Naive thymus-derived CD8-positive, alpha-beta T cell (primary cell): ENCODE measurements around the gene PXYLP1. TPM values are rescaled to one million over a fixed set of nuclear protein-coding genes. Genes with fewer than 3 reads are reported as not detected.
"Not testable (repeated sequence)": the region's sequence is repeated elsewhere in the genome, so short reads cannot be mapped to it uniquely, and the experiment has no call there.

ENCODE experiments used
- ATAC-seq, 2 donors: fragments of 150-1000 bp; cut with Tn5 transposase in 1 of 2; sonication (Bioruptor Pico), chemical (Tn5 transposase) in 1 of 2; 1 replicate in 1 of 2; 2 replicates in 1 of 2; pipeline ENCODE4 v1.10.0; 2021; ENCODE audit warnings: mild to moderate bottlenecking in 2 of 2, moderate library complexity in 2 of 2
- POLR2A ChIA-PET: fragments of 350-600 bp; sonication (Branson Sonifier 250); formaldehyde crosslinking; loops from one replicate; lab custom pipeline; 2021; ENCODE audit warnings: antibody characterized with exemption; lab: Charles Lee
- DNase-seq, 10 donors: peaks; one replicate each; pipeline versions ENCODE4 v3.0.0 to v3.0.0-alpha.2; 2020 to 2022
- H3K27ac Mint-ChIP-seq, 10 donors: one replicate each; pipeline ENCODE4 v1.8.0; 2020 to 2022; ENCODE audit warnings: mild to moderate bottlenecking in 10 of 10, mixed read lengths in 10 of 10, moderate library complexity in 4 of 10, inconsistent platforms in 1 of 10
- H3K27me3 Mint-ChIP-seq, 5 donors: one replicate each; pipeline ENCODE4 v1.8.0; 2021 to 2022; ENCODE audit warnings: mixed read lengths in 5 of 5
- H3K36me3 Mint-ChIP-seq, 3 donors: one replicate each; pipeline ENCODE4 v1.8.0; 2020 to 2022; ENCODE audit warnings: mixed read lengths in 3 of 3, mild to moderate bottlenecking in 2 of 3, inconsistent platforms in 1 of 3
- H3K4me1 Mint-ChIP-seq, 4 donors: one replicate each; pipeline ENCODE4 v1.8.0; 2021 to 2022; ENCODE audit warnings: mixed read lengths in 4 of 4
- H3K4me3 Mint-ChIP-seq, 10 donors: one replicate each; pipeline ENCODE4 v1.8.0; 2020 to 2022; ENCODE audit warnings: mild to moderate bottlenecking in 10 of 10, mixed read lengths in 10 of 10, moderate library complexity in 6 of 10, inconsistent platforms in 1 of 10
- H3K9me3 Mint-ChIP-seq, 9 donors: one replicate each; pipeline ENCODE4 v1.8.0; 2020 to 2022; ENCODE audit warnings: mixed read lengths in 9 of 9, mild to moderate bottlenecking in 3 of 9, inconsistent platforms in 1 of 9, moderate library complexity in 1 of 9
- polyA plus RNA-seq, 3 donors: library from polyadenylated mRNA; unstranded; fragments of 300-500 nt; fragmentation: Illumina TruSeq; gene quantifications; one replicate each; pipeline ENCODE4 v1.2.3, GENCODE V29; 2021
- total RNA-seq, 8 experiments: library from RNA in 2 of 8; stranded (reverse) in 2 of 8; gene quantifications; one replicate each; pipeline ENCODE4 v1.2.3 and lab custom pipeline; 2021 to 2026

The PXYLP1 gene
- total and polyA plus RNA-seq, 5 experiments from 2014 or later, result 9.9 to 36.9 (median 18.3) TPM

DNA sequence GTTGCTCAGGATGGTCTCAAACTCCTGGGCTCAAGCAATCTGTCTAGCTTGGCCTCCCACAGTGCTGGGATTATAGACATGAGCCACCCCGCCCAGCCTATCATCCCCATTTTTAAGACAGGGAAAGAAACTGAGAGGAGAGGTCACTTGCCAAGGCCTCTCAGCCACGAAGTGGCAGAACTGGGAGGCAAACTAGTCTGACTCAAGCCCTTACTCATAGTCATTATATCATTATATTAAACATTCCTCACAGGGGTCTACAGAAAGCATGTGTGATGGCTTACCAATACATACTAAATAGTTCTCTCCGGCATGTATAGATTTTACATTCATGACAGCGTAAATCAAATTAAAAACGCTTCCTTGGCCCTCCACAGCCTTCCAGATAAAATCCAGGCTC lies 74.7 kb downstream of the PXYLP1 start:
- Mint-ChIP-seq H3K9me3 (no peaks in the 10 kb centered on the region), H3K4me3 (peak overlapping the region in 5 of 10 donors; percentile 12 to 71 (median 64)), H3K4me1 (peaks cover 21 to 89% (median 59%) of the 10 kb centered on the region in 4 donors), H3K27me3 (no peaks in the 10 kb centered on the region), H3K36me3 (no peaks in the 10 kb centered on the region), H3K27ac (peak overlapping the region; percentile 73 to 97 (median 94))
- POLR2A ChIA-PET, result interaction anchor here (0.6 to 7.2 kb wide), 13 partner anchors 16 to 1257 kb away, joined by 3 to 58 read pairs (median 11); partner anchors contain the start of genes PXYLP1 and RASA2
- DNase-seq, result no peak
- ATAC-seq, result no peak

- no peaks in the 10 kb centered on the region for H3K36me3 Mint-ChIP-seq
Measured at GRCh38 chr3:141306922-141307321, 75.3 kb downstream of the PXYLP1 start.

DNA sequence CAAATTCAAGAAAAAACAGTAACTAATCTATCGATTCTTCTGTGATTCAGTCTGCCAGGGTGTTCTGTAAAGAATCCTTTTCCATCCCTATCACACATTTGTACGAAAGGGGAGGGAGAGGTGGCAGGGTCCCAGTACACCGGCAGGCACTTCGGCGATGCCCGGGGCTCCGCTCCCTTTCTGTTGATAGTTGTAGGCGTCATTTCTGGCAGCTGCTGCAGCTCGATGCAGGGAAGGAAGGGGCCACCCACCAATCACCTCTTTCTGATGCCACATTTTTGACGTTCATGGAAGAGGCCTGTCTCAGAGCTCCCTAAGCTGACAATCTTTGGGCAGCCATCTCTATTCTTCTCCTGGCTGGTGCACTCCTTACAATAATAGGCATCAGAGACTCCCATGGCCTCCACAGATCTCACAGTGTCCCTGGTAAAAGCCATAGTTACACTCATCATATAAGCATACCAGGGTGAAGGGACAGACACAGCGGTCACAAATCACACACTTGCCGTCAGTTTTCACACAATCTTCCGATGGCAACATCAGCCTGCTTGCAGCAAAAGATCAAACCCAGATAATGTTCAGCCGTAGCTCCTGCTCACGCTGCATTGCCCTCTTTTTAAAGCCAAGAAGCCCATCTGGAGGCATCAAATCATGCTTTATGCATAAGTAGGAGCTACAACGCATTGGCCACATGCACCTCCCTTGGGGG lies 75.9 kb downstream of the PXYLP1 start:
- ATAC-seq (peak in 1 of 2 donors; percentile 4), DNase-seq (peak in 2 of 10 donors; percentile 21 to 29)
- Mint-ChIP-seq H3K9me3 (no peaks in the 10 kb centered on the region), H3K36me3 (no peaks in the 10 kb centered on the region), H3K27ac (peak overlapping the region; percentile 73 to 97 (median 94)), H3K4me1 (peaks cover 26 to 88% (median 68%) of the 10 kb centered on the region in 4 donors), H3K4me3 (peak overlapping the region; percentile 58 to 76 (median 66)), H3K27me3 (no peaks in the 10 kb centered on the region)
- POLR2A ChIA-PET, result interaction anchor here (0.7 to 7.2 kb wide), 19 partner anchors 11 to 250 kb away, joined by 3 to 58 read pairs (median 5); partner anchors contain the start of genes PXYLP1 and RASA2

More at GRCh38 chr3:141306922-141307321, 75.3 kb downstream of the PXYLP1 start:
- Mint-ChIP-seq H3K4me1 (peaks cover 24 to 88% (median 63%) of the 10 kb centered on the region in 4 donors), H3K4me3 (peak overlapping the region; percentile 58 to 76 (median 66)), H3K27me3 (no peaks in the 10 kb centered on the region), H3K27ac (peak overlapping the region; percentile 73 to 97 (median 94)), H3K9me3 (no peaks in the 10 kb centered on the region)
- ATAC-seq (peak; percentile 43 to 61), DNase-seq (peak in 7 of 10 donors; percentile 15 to 83 (median 55))
- POLR2A ChIA-PET, result interaction anchor here (0.7 to 7.2 kb wide), 17 partner anchors 11 to 251 kb away, joined by 3 to 58 read pairs (median 5); partner anchors contain the start of genes PXYLP1 and RASA2

GRCh38 chr3:141308588-141309218 lies 77.1 kb downstream of the PXYLP1 start:
- POLR2A ChIA-PET, result interaction anchor here (0.5 to 7.2 kb wide), 10 partner anchors 12 to 388 kb away, joined by 3 to 58 read pairs (median 14); partner anchors contain the start of genes PXYLP1 and RASA2
- ATAC-seq (no peak), DNase-seq (no peak)
- Mint-ChIP-seq H3K27me3 (no peaks in the 10 kb centered on the region), H3K36me3 (no peaks in the 10 kb centered on the region), H3K4me1 (peaks cover 28 to 89% (median 69%) of the 10 kb centered on the region in 4 donors), H3K27ac (peak overlapping the region; percentile 45 to 97 (median 94)), H3K9me3 (no peaks in the 10 kb centered on the region), H3K4me3 (peak overlapping the region in 6 of 10 donors; percentile 11 to 64 (median 52))

DNA sequence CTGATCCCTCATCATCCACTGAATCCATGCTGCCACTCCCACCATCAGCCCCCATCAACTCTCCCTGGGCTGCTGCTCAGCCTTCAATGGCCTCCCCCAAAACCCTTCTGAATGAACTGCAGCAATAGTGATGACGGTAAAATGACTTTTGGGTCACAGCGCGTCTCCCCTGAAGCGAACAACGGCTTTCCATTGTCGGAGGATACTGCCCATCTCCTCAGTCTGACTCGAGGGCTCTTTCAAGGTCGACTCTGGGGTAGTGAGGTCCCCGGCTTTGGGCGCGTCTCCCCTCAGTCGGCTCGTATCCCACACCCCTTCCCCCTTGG lies 79.5 kb downstream of the PXYLP1 start:
- H3K36me3 Mint-ChIP-seq, result no peaks in the 10 kb centered on the region
- DNase-seq, result no peak
- no peaks in the 10 kb centered on the region for H3K9me3 Mint-ChIP-seq
- H3K4me3 Mint-ChIP-seq, result peak overlapping the region; percentile 96 to 99 (median 98)
- no peaks in the 10 kb centered on the region for H3K27me3 Mint-ChIP-seq
- H3K4me1 Mint-ChIP-seq, result peaks cover 25 to 72% (median 62%) of the 10 kb centered on the region in 4 donors
- POLR2A ChIA-PET, result interaction anchor here (0.6 to 3.2 kb wide), 21 partner anchors 9 to 176 kb away, joined by 3 to 25 read pairs (median 6); partner anchors contain the start of gene PXYLP1
- ATAC-seq, result no peak
- H3K27ac Mint-ChIP-seq, result peak overlapping the region; percentile 95 to 99 (median 98)

GRCh38 chr3:141311496-141312353 lies 80.1 kb downstream of the PXYLP1 start:
- no peaks in the 10 kb centered on the region for H3K27me3 Mint-ChIP-seq
- POLR2A ChIA-PET, result interaction anchor here (0.6 to 3.2 kb wide), 23 partner anchors 9 to 735 kb away, joined by 3 to 25 read pairs (median 5); partner anchors contain the start of gene PXYLP1
- H3K4me3 Mint-ChIP-seq, result peak overlapping the region; percentile 96 to 99 (median 98)
- no peaks in the 10 kb centered on the region for H3K9me3 Mint-ChIP-seq
- DNase-seq (peak; percentile 90 to 99 (median 97)), ATAC-seq (peak; percentile 90 to 91)
- peak overlapping the region; percentile 95 to 99 (median 98) for H3K27ac Mint-ChIP-seq
- H3K36me3 Mint-ChIP-seq, result no peaks in the 10 kb centered on the region
- peaks cover 25 to 66% (median 56%) of the 10 kb centered on the region in 4 donors for H3K4me1 Mint-ChIP-seq

DNA sequence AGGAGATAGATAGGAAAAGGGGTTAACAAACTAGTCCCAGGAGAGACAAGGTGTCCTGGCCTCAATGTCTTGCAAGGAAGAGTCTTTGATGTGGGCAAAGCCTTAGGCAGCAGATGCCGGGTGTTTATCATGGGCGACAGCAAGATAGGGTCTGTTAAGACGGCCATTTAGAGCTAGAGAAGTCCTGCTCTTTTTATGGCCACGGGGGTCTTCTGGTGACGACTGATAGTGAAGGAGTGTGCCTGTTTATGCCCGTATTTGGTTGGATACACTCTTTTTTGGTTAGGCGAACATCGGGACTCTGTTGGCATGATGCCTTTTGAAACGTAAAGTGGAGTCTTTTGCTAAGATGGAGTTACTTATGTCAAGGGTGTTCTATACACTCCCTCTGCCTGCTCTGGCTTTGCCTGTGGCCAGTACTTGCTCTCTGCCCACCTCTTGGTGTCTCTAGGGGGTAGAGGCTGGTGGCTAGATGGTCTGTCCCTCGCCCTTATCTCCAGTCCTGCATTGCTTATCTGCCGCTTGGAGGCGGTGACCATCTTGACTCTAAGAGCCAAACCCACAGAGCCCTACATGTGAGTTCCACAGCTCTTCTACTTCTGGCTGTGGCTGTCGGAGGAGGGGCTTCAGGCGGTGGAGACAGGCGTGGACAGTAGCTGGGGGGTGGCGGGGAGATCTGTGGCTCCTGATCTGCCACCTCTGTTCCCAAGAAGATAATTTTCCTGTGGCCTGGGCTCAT lies 80.9 kb downstream of the PXYLP1 start:
- Mint-ChIP-seq H3K9me3 (no peaks in the 10 kb centered on the region), H3K4me1 (peaks cover 18 to 58% (median 48%) of the 10 kb centered on the region in 4 donors), H3K4me3 (peak overlapping the region; percentile 96 to 99 (median 98)), H3K36me3 (no peaks in the 10 kb centered on the region), H3K27ac (peak overlapping the region; percentile 95 to 99 (median 98)), H3K27me3 (no peaks in the 10 kb centered on the region)
- POLR2A ChIA-PET, result interaction anchor here (0.5 to 3.2 kb wide), 18 partner anchors 8 to 185 kb away, joined by 3 to 25 read pairs (median 8); partner anchors contain the start of gene PXYLP1
- no peak for DNase-seq
- no peak for ATAC-seq

- Mint-ChIP-seq H3K27ac (peak overlapping the region in 7 of 10 donors; percentile 3 to 99 (median 65)), H3K4me3 (peak overlapping the region in 7 of 10 donors; percentile 15 to 97 (median 56)), H3K36me3 (peaks cover 0 to 3% (median 0%) of the 10 kb centered on the region in 3 donors), H3K9me3 (peaks cover 0 to 4% (median 0%) of the 10 kb centered on the region in 9 donors), H3K27me3 (no peaks in the 10 kb centered on the region), H3K4me1 (peaks cover 16 to 52% (median 41%) of the 10 kb centered on the region in 4 donors)
- POLR2A ChIA-PET, result interaction anchor here (0.5 to 3.2 kb wide), 6 partner anchors 12 to 158 kb away, joined by 3 to 25 read pairs (median 11); partner anchors contain the start of gene PXYLP1
- ATAC-seq, result no peak
- no peak for DNase-seq
Measured at GRCh38 chr3:141313093-141313683, 81.6 kb downstream of the PXYLP1 start.

DNA sequence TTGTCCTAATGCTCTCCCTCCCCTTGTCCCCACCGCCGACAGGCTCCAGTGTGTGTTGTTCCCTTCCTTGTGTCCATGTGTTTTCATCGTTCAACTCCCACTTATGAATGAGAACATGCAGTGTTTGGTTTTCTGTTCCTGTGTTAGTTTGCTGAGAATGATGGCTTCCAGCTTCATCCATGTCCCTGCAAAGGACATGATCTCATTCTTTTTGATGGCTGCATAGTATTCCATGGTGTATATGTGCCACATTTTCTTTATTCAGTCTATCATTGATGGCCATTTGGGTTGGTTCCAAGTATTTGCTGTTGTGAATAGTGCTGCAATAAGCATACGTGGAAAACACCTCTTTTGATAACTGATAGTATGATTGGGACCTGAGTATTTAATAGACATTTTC lies 82.8 kb downstream of the PXYLP1 start:
- H3K9me3 Mint-ChIP-seq, H3K36me3 Mint-ChIP-seq, H3K4me3 Mint-ChIP-seq, H3K27me3 Mint-ChIP-seq, DNase-seq, ATAC-seq: not testable (repeated sequence)
- peak overlapping the region in 1 of 10 donors; percentile 62 for H3K27ac Mint-ChIP-seq
- POLR2A ChIA-PET, result interaction anchor here (0.6 to 2.1 kb wide), 3 partner anchors 48 to 1195 kb away, joined by 4 to 6 read pairs (median 5); no protein-coding TSS in a partner anchor
- H3K4me1 Mint-ChIP-seq, result peaks cover 14 to 41% (median 33%) of the 10 kb centered on the region in 4 donors

- DNase-seq, result no peak
- Mint-ChIP-seq H3K27me3 (no peaks in the 10 kb centered on the region), H3K9me3 (peaks cover 0 to 19% (median 11%) of the 10 kb centered on the region in 9 donors), H3K4me1 (peaks cover 21 to 44% (median 40%) of the 10 kb centered on the region in 4 donors), H3K36me3 (peaks cover 0 to 21% (median 10%) of the 10 kb centered on the region in 3 donors), H3K4me3 (no peak overlapping the region), H3K27ac (no peak overlapping the region)
- no peak for ATAC-seq
- POLR2A ChIA-PET, result no interaction called here
Measured at GRCh38 chr3:141316851-141317250, 85.2 kb downstream of the PXYLP1 start.
